HG03342 (cell line): ENCODE results near the gene DNAJC5G.

ENCODE experiments used
- ATAC-seq: cut with Tn5 transposase; IDR thresholded peaks from one replicate; pipeline ENCODE4 v1.9.1; 2021; ENCODE audit warnings: mild to moderate bottlenecking, moderate library complexity; ENCODE audit not compliant: unreplicated experiment

Gene DNAJC5G

GRCh38 chr2:27275211-27276150, at the start of gene DNAJC5G:
DNAJC5G (plus strand) TSS chr2:27275433; CDS start chr2:27276729, 1,296 bp downstream.
- no peak for ATAC-seq

- ATAC-seq = no peak
Observed at GRCh38 chr2:27225526-27225925, 49.7 kb upstream of the DNAJC5G start.

- ATAC-seq = no peak
Observed at GRCh38 chr2:27227501-27227900, 47.7 kb upstream of the DNAJC5G start.

- no peak for ATAC-seq
Observed at GRCh38 chr2:27231921-27232320, 43.3 kb upstream of the DNAJC5G start.

- no peak for ATAC-seq
Observed at GRCh38 chr2:27233341-27233740, 41.9 kb upstream of the DNAJC5G start.

- ATAC-seq = no peak
Observed at GRCh38 chr2:27236136-27236535, 39.1 kb upstream of the DNAJC5G start.

GRCh38 chr2:27236626-27237025, 38.6 kb upstream of the DNAJC5G start:
- no peak for ATAC-seq

- ATAC-seq = no peak
Observed at GRCh38 chr2:27237341-27237945, 37.8 kb upstream of the DNAJC5G start.

GRCh38 chr2:27238976-27239375, 36.3 kb upstream of the DNAJC5G start:
- no peak for ATAC-seq

GRCh38 chr2:27240406-27240805, 34.8 kb upstream of the DNAJC5G start:
- ATAC-seq = no peak

- no peak for ATAC-seq
Observed at GRCh38 chr2:27241761-27242613, 33.2 kb upstream of the DNAJC5G start.

- no peak for ATAC-seq
Observed at GRCh38 chr2:27242614-27242951, 32.6 kb upstream of the DNAJC5G start.

GRCh38 chr2:27243391-27244130, 31.7 kb upstream of the DNAJC5G start:
- no peak for ATAC-seq

- ATAC-seq = no peak
Observed at GRCh38 chr2:27245116-27245515, 30.1 kb upstream of the DNAJC5G start.

GRCh38 chr2:27245626-27246025, 29.6 kb upstream of the DNAJC5G start:
- ATAC-seq = no peak

- no peak for ATAC-seq
Observed at GRCh38 chr2:27247893-27248292, 27.3 kb upstream of the DNAJC5G start.

GRCh38 chr2:27249159-27249890, 25.9 kb upstream of the DNAJC5G start:
- ATAC-seq = no peak

- ATAC-seq = no peak
Observed at GRCh38 chr2:27249891-27250651, 25.2 kb upstream of the DNAJC5G start.

GRCh38 chr2:27250652-27251379, 24.4 kb upstream of the DNAJC5G start:
- ATAC-seq = no peak
